Measurements from ENCODE around the gene BCL6B.
A peak's percentile ranks its signal among the peaks of the same experiment; 100 is the strongest.

- TF ChIP-seq CTCF (IDR thresholded peaks at IDR 0.05; ENCODE audit: low read depth, low read length) (no peak), POLR2A (IDR thresholded peaks at IDR 0.05; ENCODE audit: extremely low read depth, insufficient read length) (peak; percentile 85), MYC (IDR thresholded peaks at IDR 0.05; ENCODE audit: low read depth, low read length) (no peak)
- TF ChIP-seq, protein P1, sequence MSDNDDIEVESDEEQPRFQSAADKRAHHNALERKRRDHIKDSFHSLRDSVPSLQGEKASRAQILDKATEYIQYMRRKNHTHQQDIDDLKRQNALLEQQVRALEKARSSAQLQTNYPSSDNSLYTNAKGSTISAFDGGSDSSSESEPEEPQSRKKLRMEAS (IDR thresholded peaks at IDR 0.05; ENCODE audit: low read depth, low read length) = peak; percentile 93
These were observed 12.9 kb downstream of the BCL6B start, which contains the start of gene SLC16A13 for GRCh38 chr17:7035591-7036368.

All from NB4 (cell line).